Memory B cell (primary cell): ENCODE measurements around the gene CRYBG3.
"Not testable (repeated sequence)": the region's sequence is repeated elsewhere in the genome, so short reads cannot be mapped to it uniquely, and the experiment has no call there.

Source experiments
- ATAC-seq: fragments of 150-1000 bp; cut with Tn5 transposase; 2 replicates; pipeline ENCODE4 v1.10.0; 2021; ENCODE audit warnings: low read depth, mild to moderate bottlenecking, moderate library complexity
- DNase-seq, 2 donors: peaks; one replicate each; pipeline ENCODE4 v3.0.0; 2022; ENCODE audit warnings: low spot score in 2 of 2
- H3K27ac Mint-ChIP-seq: one replicate; pipeline ENCODE4 v1.8.0; 2022; ENCODE audit warnings: mild to moderate bottlenecking, moderate library complexity, mixed read lengths
- H3K27me3 Mint-ChIP-seq: one replicate; pipeline ENCODE4 v1.8.0; 2022; ENCODE audit warnings: mixed read lengths
- H3K36me3 Mint-ChIP-seq: one replicate; pipeline ENCODE4 v1.8.0; 2022; ENCODE audit warnings: mild to moderate bottlenecking, mixed read lengths
- H3K4me1 Mint-ChIP-seq: one replicate; pipeline ENCODE4 v1.8.0; 2022; ENCODE audit warnings: mixed read lengths
- H3K4me3 Mint-ChIP-seq: one replicate; pipeline ENCODE4 v1.8.0; 2022; ENCODE audit warnings: mild to moderate bottlenecking, moderate library complexity, mixed read lengths
- H3K9me3 Mint-ChIP-seq: one replicate; pipeline ENCODE4 v1.8.0; 2022; ENCODE audit warnings: mixed read lengths

CRYBG3 gene

DNA sequence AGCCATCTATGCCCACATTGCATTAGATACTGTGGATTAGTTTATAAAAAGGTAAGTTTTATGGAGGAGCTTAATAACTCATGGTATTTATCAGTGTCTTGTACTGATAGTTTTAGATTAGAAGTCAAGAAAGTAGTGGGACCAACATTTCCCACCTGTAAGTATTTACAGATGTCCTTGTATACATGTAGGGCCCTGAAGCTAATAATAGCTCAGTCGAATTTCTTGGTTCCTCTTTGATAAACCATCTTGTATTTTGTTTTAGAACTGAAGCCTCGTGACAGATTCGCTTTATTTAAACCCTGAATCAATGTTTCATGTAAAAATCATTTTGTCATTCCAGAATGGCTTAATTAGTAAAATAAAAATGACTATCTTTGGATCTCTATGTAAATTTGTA lies 73.4 kb downstream of the CRYBG3 start:
- Mint-ChIP-seq H3K27ac (no peak overlapping the region), H3K36me3 (no peaks in the 10 kb centered on the region), H3K4me3 (no peak overlapping the region), H3K9me3 (no peaks in the 10 kb centered on the region), H3K4me1 (peaks cover 2% of the 10 kb centered on the region), H3K27me3 (no peaks in the 10 kb centered on the region)
- DNase-seq (no peak), ATAC-seq (no peak)

- ATAC-seq, result no peak
- no peak overlapping the region for H3K27ac Mint-ChIP-seq
- no peaks in the 10 kb centered on the region for H3K9me3 Mint-ChIP-seq
- H3K4me3 Mint-ChIP-seq, result no peak overlapping the region
- H3K36me3 Mint-ChIP-seq, result no peaks in the 10 kb centered on the region
- no peaks in the 10 kb centered on the region for H3K27me3 Mint-ChIP-seq
- no peak for DNase-seq
- peaks cover 2% of the 10 kb centered on the region for H3K4me1 Mint-ChIP-seq
These were observed 74.3 kb downstream of the CRYBG3 start for GRCh38 chr3:97896129-97896528.

DNA sequence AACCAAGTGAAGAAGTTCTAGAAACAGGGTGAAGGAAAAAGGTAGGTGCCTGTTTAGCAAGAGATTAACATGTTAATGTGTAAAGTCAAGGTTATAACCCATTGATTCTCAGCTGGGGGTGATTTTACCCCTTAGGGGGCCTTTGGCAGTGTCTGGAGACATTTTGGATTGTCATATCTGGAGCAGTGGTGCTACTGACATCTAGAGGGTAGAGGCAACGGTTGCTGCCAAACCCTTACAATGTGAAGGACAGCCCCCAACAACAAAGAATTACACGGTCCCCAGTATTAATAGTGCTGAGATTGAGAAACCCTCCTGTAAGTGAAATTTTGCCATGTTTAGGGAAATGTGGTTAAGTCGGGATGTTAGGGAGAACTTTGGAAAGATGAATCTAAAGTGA lies 74.7 kb downstream of the CRYBG3 start:
- no peak overlapping the region for H3K27ac Mint-ChIP-seq
- no peak for ATAC-seq
- no peak for DNase-seq
- H3K4me1 Mint-ChIP-seq, result peaks cover 2% of the 10 kb centered on the region
- H3K36me3 Mint-ChIP-seq, result no peaks in the 10 kb centered on the region
- no peaks in the 10 kb centered on the region for H3K27me3 Mint-ChIP-seq
- no peaks in the 10 kb centered on the region for H3K9me3 Mint-ChIP-seq
- no peak overlapping the region for H3K4me3 Mint-ChIP-seq

DNA sequence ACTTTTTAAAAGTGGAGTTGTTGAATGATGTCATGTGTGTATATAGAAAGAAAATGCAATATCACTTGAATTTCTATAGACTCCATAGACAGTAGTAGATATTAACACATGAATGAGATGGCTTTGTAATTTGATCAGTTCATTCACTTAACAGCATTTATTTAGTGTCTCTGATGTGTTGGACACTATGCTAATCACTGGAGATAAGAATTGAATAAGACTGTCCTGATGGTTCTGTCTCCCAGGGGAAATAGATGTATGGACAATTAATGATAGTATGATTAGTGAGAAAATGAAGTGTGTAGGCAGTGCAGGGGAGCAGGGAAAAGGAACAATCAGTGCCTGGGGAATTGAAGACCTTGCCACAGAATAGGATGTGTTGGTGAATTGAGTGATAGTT lies 77.5 kb downstream of the CRYBG3 start:
- H3K36me3 Mint-ChIP-seq, result no peaks in the 10 kb centered on the region
- no peaks in the 10 kb centered on the region for H3K9me3 Mint-ChIP-seq
- ATAC-seq (no peak), DNase-seq (no peak)
- H3K4me3 Mint-ChIP-seq, result no peak overlapping the region
- no peaks in the 10 kb centered on the region for H3K27me3 Mint-ChIP-seq
- H3K4me1 Mint-ChIP-seq, result peaks cover 2% of the 10 kb centered on the region
- H3K27ac Mint-ChIP-seq, result no peak overlapping the region

DNA sequence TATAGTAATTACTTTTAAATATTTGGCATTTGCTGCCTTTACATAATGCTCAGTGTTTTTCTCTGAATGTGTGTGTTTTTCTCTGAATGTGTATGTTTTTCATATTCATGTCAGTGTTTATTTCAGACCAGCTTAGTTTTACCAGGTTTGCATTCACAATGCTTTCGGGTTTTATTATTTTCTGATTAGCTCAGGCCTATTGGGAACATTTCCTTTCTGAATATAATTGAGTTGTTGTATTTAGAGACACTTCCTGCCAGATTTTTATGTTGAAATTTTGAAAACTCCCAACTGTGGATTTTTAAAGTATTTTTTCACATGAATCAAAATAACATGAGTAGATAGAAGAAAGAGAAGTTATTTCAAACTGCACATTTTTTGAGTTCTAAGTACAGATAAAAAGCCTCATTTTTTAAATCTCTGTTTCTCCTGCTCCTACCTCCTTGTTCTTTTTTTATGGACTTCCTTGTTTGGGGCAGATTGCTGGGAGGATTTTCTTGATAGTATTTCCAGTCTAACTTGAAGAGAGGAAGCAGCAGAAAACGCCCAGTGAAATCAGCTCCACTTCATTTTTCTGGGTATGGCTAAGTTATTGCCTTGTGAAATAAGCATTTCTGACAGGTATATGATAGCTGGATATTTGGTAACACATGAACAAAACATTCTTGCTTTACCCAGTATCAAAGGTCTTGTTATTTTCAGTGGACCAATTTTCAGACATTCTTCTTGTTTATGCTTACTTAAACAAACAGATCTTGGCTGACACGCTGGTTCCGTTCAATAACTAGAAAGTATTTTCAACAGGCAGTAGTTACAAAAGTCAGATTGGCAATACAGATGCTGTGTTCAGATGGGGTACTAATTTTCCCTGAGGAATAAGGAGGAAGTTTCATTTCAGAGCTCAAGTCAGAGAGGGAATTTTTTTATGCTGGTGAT lies 79.8 kb downstream of the CRYBG3 start:
- no peak for ATAC-seq
- Mint-ChIP-seq H3K9me3 (no peaks in the 10 kb centered on the region), H3K4me3 (no peak overlapping the region), H3K27ac (no peak overlapping the region), H3K36me3 (no peaks in the 10 kb centered on the region), H3K4me1 (no peaks in the 10 kb centered on the region), H3K27me3 (no peaks in the 10 kb centered on the region)
- no peak for DNase-seq

- H3K36me3 Mint-ChIP-seq, H3K9me3 Mint-ChIP-seq, H3K27ac Mint-ChIP-seq, ATAC-seq, H3K4me1 Mint-ChIP-seq, DNase-seq, H3K27me3 Mint-ChIP-seq, H3K4me3 Mint-ChIP-seq: not testable (repeated sequence)
These were observed 88.0 kb downstream of the CRYBG3 start for GRCh38 chr3:97909830-97910229.

DNA sequence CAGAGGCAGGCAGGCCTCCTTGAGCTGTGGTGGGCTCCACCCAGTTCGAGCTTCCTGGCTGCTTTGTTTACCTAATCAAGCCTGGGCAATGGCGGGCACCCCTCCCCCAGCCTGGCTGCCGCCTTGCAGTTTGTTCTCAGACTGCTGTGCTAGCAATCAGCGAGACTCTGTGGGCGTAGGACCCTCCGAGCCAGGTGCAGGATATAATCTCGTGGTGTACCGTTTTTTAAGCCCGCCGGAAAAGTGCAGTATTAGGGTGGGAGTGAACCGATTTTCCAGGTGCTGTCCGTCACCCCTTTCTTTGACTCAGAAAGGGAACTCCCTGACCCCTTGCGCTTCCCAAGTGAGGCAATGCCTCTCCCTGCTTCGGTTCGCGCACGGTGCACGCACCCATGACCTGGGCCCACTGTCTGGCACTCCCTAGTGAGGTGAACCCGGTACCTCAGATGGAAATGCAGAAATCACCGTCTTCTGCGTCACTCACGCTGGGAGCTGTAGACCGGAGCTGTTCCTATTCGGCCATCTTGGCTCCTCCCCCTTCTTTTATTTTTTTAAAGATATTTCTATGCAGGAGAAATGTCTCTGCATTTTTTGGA lies 88.5 kb downstream of the CRYBG3 start:
- DNase-seq, H3K27me3 Mint-ChIP-seq, H3K4me1 Mint-ChIP-seq, H3K36me3 Mint-ChIP-seq, H3K9me3 Mint-ChIP-seq: not testable (repeated sequence)
- H3K4me3 Mint-ChIP-seq, result peak overlapping the region; percentile 64
- peak; percentile 14 for ATAC-seq
- H3K27ac Mint-ChIP-seq, result peak overlapping the region; percentile 31

GRCh38 chr3:97910931-97911351 lies 89.1 kb downstream of the CRYBG3 start:
- Mint-ChIP-seq H3K27ac (peak overlapping the region; percentile 31), H3K36me3 (no peaks in the 10 kb centered on the region), H3K9me3 (no peaks in the 10 kb centered on the region), H3K4me3 (peak overlapping the region; percentile 47), H3K27me3 (no peaks in the 10 kb centered on the region), H3K4me1 (peaks cover 5% of the 10 kb centered on the region)
- ATAC-seq (peak; percentile 49), DNase-seq (no peak)

DNA sequence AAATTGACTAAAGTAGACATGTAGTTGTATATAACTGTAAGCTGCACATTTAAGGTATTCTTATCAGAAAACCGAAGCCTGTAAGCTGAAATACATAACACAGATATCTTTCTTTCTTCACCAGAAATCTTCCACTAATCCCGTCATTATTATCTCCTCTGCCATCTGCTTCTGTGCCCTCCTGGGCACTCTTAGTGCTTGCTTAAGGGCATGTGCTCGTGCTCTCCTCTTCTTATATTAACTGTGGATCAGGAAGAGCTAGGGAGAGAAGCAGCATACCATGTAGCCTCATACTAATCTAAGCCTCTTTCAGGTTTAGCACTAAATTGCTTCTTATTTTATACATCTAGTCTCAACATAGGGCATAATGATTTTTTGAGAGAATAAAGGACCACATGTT lies 89.6 kb downstream of the CRYBG3 start:
- Mint-ChIP-seq H3K9me3 (no peaks in the 10 kb centered on the region), H3K27ac (no peak overlapping the region)

DNA sequence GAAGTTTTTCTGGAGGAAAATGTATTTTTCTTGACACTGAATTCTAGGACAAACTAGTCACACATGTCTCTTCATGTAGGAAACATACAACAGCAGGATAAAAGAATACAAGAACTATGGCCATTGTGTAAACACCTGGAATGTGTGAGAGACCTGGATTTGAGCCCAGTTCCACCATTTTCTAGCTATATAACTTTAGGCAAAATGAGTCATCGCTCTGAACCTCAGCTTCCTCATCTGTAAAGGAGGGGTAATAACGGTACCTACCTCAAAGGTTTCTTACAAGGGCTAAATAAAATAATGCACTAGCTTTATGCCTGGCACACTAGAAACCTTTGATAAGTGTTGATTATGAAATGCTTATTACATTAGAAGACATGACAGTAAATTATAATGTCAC lies 92.6 kb downstream of the CRYBG3 start:
- DNase-seq (no peak), ATAC-seq (no peak)
- H3K27ac Mint-ChIP-seq, result no peak overlapping the region
- no peaks in the 10 kb centered on the region for H3K9me3 Mint-ChIP-seq
- peaks cover 5% of the 10 kb centered on the region for H3K4me1 Mint-ChIP-seq
- no peak overlapping the region for H3K4me3 Mint-ChIP-seq
- H3K27me3 Mint-ChIP-seq, result no peaks in the 10 kb centered on the region
- H3K36me3 Mint-ChIP-seq, result peaks cover 4% of the 10 kb centered on the region

More for the DNA sequence above, 89.6 kb downstream of the CRYBG3 start:
- no peaks in the 10 kb centered on the region for H3K36me3 Mint-ChIP-seq
- DNase-seq (no peak), ATAC-seq (no peak)
- no peak overlapping the region for H3K4me3 Mint-ChIP-seq
- peaks cover 5% of the 10 kb centered on the region for H3K4me1 Mint-ChIP-seq
- H3K27me3 Mint-ChIP-seq, result no peaks in the 10 kb centered on the region

DNA sequence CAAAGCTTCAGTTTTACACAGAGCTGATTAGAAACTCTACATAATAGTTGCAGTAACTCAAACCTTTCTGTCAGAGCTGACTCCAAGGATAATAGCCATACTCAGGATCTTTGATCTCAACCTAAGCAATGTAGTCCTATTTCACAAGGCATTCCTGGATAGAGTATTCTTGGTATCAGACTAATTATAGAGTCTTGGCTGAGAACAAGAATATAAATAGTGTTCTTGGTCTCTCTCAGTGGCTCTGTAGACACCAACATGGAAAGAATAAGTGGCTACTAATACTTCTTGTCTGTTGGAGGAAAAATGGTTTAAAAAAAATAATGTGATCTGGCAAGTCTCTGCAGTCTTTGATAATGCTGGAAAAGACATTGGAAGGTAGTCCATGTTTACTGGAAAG lies 94.8 kb downstream of the CRYBG3 start:
- DNase-seq (no peak), ATAC-seq (no peak)
- Mint-ChIP-seq H3K4me1 (no peaks in the 10 kb centered on the region), H3K9me3 (no peaks in the 10 kb centered on the region), H3K27me3 (no peaks in the 10 kb centered on the region), H3K4me3 (no peak overlapping the region), H3K36me3 (peaks cover 12% of the 10 kb centered on the region), H3K27ac (no peak overlapping the region)

GRCh38 chr3:97917813-97918536 lies 96.2 kb downstream of the CRYBG3 start:
- ATAC-seq (no peak), DNase-seq (no peak)
- Mint-ChIP-seq H3K4me1 (no peaks in the 10 kb centered on the region), H3K27ac (no peak overlapping the region), H3K27me3 (no peaks in the 10 kb centered on the region), H3K9me3 (no peaks in the 10 kb centered on the region), H3K4me3 (no peak overlapping the region), H3K36me3 (peaks cover 17% of the 10 kb centered on the region)

DNA sequence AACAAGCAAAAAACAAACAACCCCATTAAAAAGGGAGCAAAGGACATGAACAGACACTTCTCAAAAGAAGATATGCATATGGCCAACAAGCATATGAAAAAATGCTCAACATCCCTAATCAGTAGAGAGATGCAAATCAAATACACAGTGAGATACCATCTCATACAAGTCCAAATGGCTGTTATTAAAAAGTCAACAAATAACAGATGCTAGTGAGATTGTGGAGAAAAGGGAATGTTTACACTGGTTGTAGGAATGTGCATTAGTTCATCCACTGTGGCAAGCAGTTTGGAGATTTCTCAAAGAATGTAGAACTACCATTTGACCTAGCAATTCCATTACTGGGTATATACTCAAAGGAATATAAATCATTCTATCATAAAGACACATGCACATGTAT lies 105.9 kb downstream of the CRYBG3 start:
- no peaks in the 10 kb centered on the region for H3K4me1 Mint-ChIP-seq
- no peak overlapping the region for H3K27ac Mint-ChIP-seq
- DNase-seq (no peak), ATAC-seq (no peak)
- H3K27me3 Mint-ChIP-seq, result peaks cover 3% of the 10 kb centered on the region
- H3K4me3 Mint-ChIP-seq, result no peak overlapping the region
- H3K36me3 Mint-ChIP-seq, result peaks cover 14% of the 10 kb centered on the region
- peaks cover 4% of the 10 kb centered on the region for H3K9me3 Mint-ChIP-seq

- ATAC-seq (no peak), DNase-seq (no peak)
- Mint-ChIP-seq H3K27ac (no peak overlapping the region), H3K36me3 (peaks cover 9% of the 10 kb centered on the region), H3K9me3 (peaks cover 4% of the 10 kb centered on the region), H3K4me1 (no peaks in the 10 kb centered on the region), H3K4me3 (no peak overlapping the region), H3K27me3 (peaks cover 3% of the 10 kb centered on the region)
These were observed 107.2 kb downstream of the CRYBG3 start for GRCh38 chr3:97928986-97929385.
